HL-60/S4 (cell line): Measurements from ENCODE around the gene CLEC16A.

Source experiments
- in situ Hi-C: fragments of 300-500 bp; cut with MboI; formaldehyde crosslinking; loops from 2 replicates; pipeline ENCODE4 v1.14.3; 2022; ENCODE audit warnings: low sequenced_read_pairs

Gene CLEC16A

GRCh38 chr16:11163761-11164261 lies 219.4 kb downstream of the CLEC16A start:
- in situ Hi-C loops: no loop called here

- in situ Hi-C loops: no loop called here
Observed at GRCh38 chr16:11164482-11165270, 220.3 kb downstream of the CLEC16A start.

GRCh38 chr16:11165349-11165748 lies 221.0 kb downstream of the CLEC16A start:
- in situ Hi-C loops: no loop called here

- in situ Hi-C loops: no loop called here
Observed at GRCh38 chr16:11165894-11166665, 221.7 kb downstream of the CLEC16A start.

GRCh38 chr16:11167581-11167980 lies 223.2 kb downstream of the CLEC16A start:
- in situ Hi-C loops: no loop called here

GRCh38 chr16:11168386-11169051 lies 224.2 kb downstream of the CLEC16A start:
- in situ Hi-C loops: no loop called here

GRCh38 chr16:11169641-11170040 lies 225.3 kb downstream of the CLEC16A start:
- in situ Hi-C loops: no loop called here

GRCh38 chr16:11170201-11170600 lies 225.8 kb downstream of the CLEC16A start:
- in situ Hi-C loops: no loop called here

GRCh38 chr16:11170696-11171447 lies 226.5 kb downstream of the CLEC16A start:
- in situ Hi-C loops: no loop called here

GRCh38 chr16:11171448-11171709 lies 227.0 kb downstream of the CLEC16A start:
- in situ Hi-C loops: no loop called here

- in situ Hi-C loops: no loop called here
Observed at GRCh38 chr16:11171757-11172299, 227.5 kb downstream of the CLEC16A start.

GRCh38 chr16:11173426-11173825 lies 229.1 kb downstream of the CLEC16A start:
- in situ Hi-C loops: no loop called here

- in situ Hi-C loops: no loop called here
Observed at GRCh38 chr16:11174141-11174540, 229.8 kb downstream of the CLEC16A start.

- in situ Hi-C loops: no loop called here
Observed at GRCh38 chr16:11175106-11175786, 230.9 kb downstream of the CLEC16A start.

GRCh38 chr16:11175787-11176341 lies 231.5 kb downstream of the CLEC16A start:
- in situ Hi-C loops: no loop called here

GRCh38 chr16:11177578-11178160 lies 233.3 kb downstream of the CLEC16A start:
- in situ Hi-C loops: no loop called here

GRCh38 chr16:11178424-11178823 lies 234.1 kb downstream of the CLEC16A start:
- in situ Hi-C loops: no loop called here

GRCh38 chr16:11179574-11179973 lies 235.2 kb downstream of the CLEC16A start:
- in situ Hi-C loops: no loop called here

- in situ Hi-C loops: no loop called here
Observed at GRCh38 chr16:11180489-11180888, 236.1 kb downstream of the CLEC16A start.
